ENCODE results near the gene SLC29A1.
A peak's percentile ranks its signal among the peaks of the same experiment; 100 is the strongest.

Gene SLC29A1

DNA sequence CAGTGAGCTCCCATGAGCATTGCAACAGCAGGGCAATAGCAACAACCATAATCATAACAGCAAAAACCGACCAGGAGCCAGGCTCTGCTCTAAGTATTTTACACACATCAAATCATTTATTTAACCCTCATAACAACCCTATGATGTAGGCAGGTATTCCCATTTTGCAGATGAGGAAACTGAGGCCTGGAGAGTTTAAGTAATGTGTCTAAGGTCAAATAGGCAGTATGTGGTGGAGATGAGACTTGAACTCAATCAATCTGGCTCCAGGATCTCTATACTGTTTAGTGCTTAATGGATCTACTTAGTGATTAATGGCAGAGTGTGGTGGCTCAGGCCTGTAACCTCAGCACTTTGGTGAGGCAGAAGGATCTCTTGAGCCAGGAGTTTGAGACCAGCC lies 50.2 kb downstream of the SLC29A1 start:
- no peak for DNase-seq (ENCODE audit: low spot score)
- no peak overlapping the region for H3K18ac ChIP-seq (ENCODE audit: low read length)
- no peak overlapping the region for H3K4ac ChIP-seq (ENCODE audit: low read length)
- H2BK12ac ChIP-seq (ENCODE audit: low read length), result no peak overlapping the region
- H3K79me1 ChIP-seq (ENCODE audit: low read depth, low read length), result peaks cover 2% of the 10 kb centered on the region
- H3K23ac ChIP-seq (ENCODE audit: low read depth, low read length, poor library complexity), result no peak overlapping the region
- no peaks in the 10 kb centered on the region for H3K9me3 ChIP-seq (replicated peaks in 1 of 2; ENCODE audit: control insufficient read depth in 2 of 2, insufficient read depth in 1 of 2, low read depth in 1 of 2, low read length in 2 of 2)
- no peak overlapping the region for H3K14ac ChIP-seq (ENCODE audit: low read length)
- H3K4me2 ChIP-seq (ENCODE audit: insufficient read depth, low read length, poor library complexity, severe bottlenecking), result no peak overlapping the region
- no peak overlapping the region for H4K91ac ChIP-seq (ENCODE audit: low read depth, low read length, poor library complexity)
- H2AFZ ChIP-seq (ENCODE audit: low read length), result no peak overlapping the region
- no peak overlapping the region for H2BK15ac ChIP-seq (ENCODE audit: low read length)
- no peak overlapping the region for H4K8ac ChIP-seq (ENCODE audit: low read depth, low read length)
- no CpG with 5 or more reads among the region's 1 CpG for WGBS, 2 donors (ENCODE audit: extremely low coverage in 2 of 2, insufficient read length in 2 of 2, insufficient replicate concordance in 1 of 2)
- no peak overlapping the region for H3K9ac ChIP-seq (ENCODE audit: low read depth, low read length, poor library complexity)
- H3K27ac ChIP-seq (replicated peaks; ENCODE audit: low read length), result no peak overlapping the region
- H3K36me3 ChIP-seq (replicated peaks in 1 of 2; ENCODE audit: control insufficient read depth in 2 of 2, insufficient read depth in 2 of 2, low read length in 2 of 2), result peaks cover 2 to 20% of the 10 kb centered on the region in 2 donors
- peaks cover 24 to 25% of the 10 kb centered on the region in 2 donors for H3K4me1 ChIP-seq (ENCODE audit: control insufficient read depth in 2 of 2, insufficient read depth in 1 of 2, low read depth in 1 of 2, low read length in 2 of 2)
- no peak overlapping the region for H2BK5ac ChIP-seq (ENCODE audit: low read length)
- no peak overlapping the region for H2AK5ac ChIP-seq (ENCODE audit: low read depth, low read length)
- peaks cover 0 to 3% (median 0%) of the 10 kb centered on the region in 3 experiments for H3K27me3 ChIP-seq (ENCODE audit: control insufficient read depth in 3 of 3, insufficient read depth in 3 of 3, low read depth in 1 of 3, low read length in 3 of 3)
- no peak overlapping the region for H2BK120ac ChIP-seq (ENCODE audit: low read depth, low read length)
- H3K4me3 ChIP-seq (ENCODE audit: low read length in 2 of 2), result no peak overlapping the region

DNA sequence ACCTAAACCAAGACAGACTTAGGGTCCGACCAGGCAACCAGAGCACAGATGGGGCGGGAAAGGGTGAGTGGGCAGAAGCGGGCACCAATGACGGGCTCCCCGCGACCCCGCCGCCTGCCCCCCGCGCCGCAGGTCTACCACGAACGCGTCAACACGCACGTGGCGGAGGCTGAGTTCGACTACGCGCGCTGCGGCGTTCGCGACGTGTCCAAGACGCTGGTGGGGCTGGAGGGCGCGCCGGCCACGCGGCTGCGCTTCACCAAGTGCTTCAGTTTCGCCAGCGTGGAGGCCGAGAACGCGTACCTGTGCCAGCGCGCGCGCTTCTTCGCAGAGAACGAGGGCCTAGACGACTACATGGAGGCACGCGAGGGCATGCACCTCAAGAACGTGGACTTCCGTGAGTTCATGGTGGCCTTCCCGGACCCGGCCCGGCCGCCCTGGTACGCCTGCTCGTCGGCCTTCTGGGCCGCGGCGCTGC lies 51.9 kb downstream of the SLC29A1 start:
- H3K27ac ChIP-seq (replicated peaks; ENCODE audit: low read length), result no peak overlapping the region
- H4K8ac ChIP-seq (ENCODE audit: low read depth, low read length), result no peak overlapping the region
- peaks cover 10 to 11% of the 10 kb centered on the region in 2 donors for H3K4me1 ChIP-seq (ENCODE audit: control insufficient read depth in 2 of 2, insufficient read depth in 1 of 2, low read depth in 1 of 2, low read length in 2 of 2)
- peak overlapping the region; percentile 90 for H3K23ac ChIP-seq (ENCODE audit: low read depth, low read length, poor library complexity)
- H3K27me3 ChIP-seq (ENCODE audit: control insufficient read depth in 3 of 3, insufficient read depth in 3 of 3, low read depth in 1 of 3, low read length in 3 of 3), result peaks cover 0 to 3% (median 0%) of the 10 kb centered on the region in 3 experiments
- no peak for DNase-seq (ENCODE audit: low spot score)
- WGBS, 2 donors (ENCODE audit: extremely low coverage in 2 of 2, insufficient read length in 2 of 2, insufficient replicate concordance in 1 of 2), result no CpG with 5 or more reads among the region's 59 CpGs
- H4K91ac ChIP-seq (ENCODE audit: low read depth, low read length, poor library complexity), result no peak overlapping the region
- no peak overlapping the region for H2BK12ac ChIP-seq (ENCODE audit: low read length)
- no peak overlapping the region for H2BK5ac ChIP-seq (ENCODE audit: low read length)
- peak overlapping the region; percentile 15 for H3K9ac ChIP-seq (ENCODE audit: low read depth, low read length, poor library complexity)
- H3K14ac ChIP-seq (ENCODE audit: low read length), result peak overlapping the region; percentile 43
- H3K18ac ChIP-seq (ENCODE audit: low read length), result peak overlapping the region; percentile 18
- H3K9me3 ChIP-seq (replicated peaks in 1 of 2; ENCODE audit: control insufficient read depth in 2 of 2, insufficient read depth in 1 of 2, low read depth in 1 of 2, low read length in 2 of 2), result no peaks in the 10 kb centered on the region
- H3K4ac ChIP-seq (ENCODE audit: low read length), result no peak overlapping the region
- no peak overlapping the region for H2BK120ac ChIP-seq (ENCODE audit: low read depth, low read length)
- H3K36me3 ChIP-seq (replicated peaks in 1 of 2; ENCODE audit: control insufficient read depth in 2 of 2, insufficient read depth in 2 of 2, low read length in 2 of 2), result peaks cover 2 to 20% of the 10 kb centered on the region in 2 donors
- peak overlapping the region; percentile 3 for H3K4me2 ChIP-seq (ENCODE audit: insufficient read depth, low read length, poor library complexity, severe bottlenecking)
- no peak overlapping the region for H2BK15ac ChIP-seq (ENCODE audit: low read length)
- H2AK5ac ChIP-seq (ENCODE audit: low read depth, low read length), result peak overlapping the region; percentile 42
- H3K4me3 ChIP-seq (ENCODE audit: low read length in 2 of 2), result no peak overlapping the region
- no peak overlapping the region for H2AFZ ChIP-seq (ENCODE audit: low read length)
- peaks cover 2% of the 10 kb centered on the region for H3K79me1 ChIP-seq (ENCODE audit: low read depth, low read length)

- DNase-seq (ENCODE audit: low spot score), result no peak
- H3K27me3 ChIP-seq (ENCODE audit: control insufficient read depth in 3 of 3, insufficient read depth in 3 of 3, low read depth in 1 of 3, low read length in 3 of 3), result peaks cover 0 to 3% (median 0%) of the 10 kb centered on the region in 3 experiments
Observed at GRCh38 chr6:44275749-44276648, 52.6 kb downstream of the SLC29A1 start.

More at GRCh38 chr6:44275749-44276648, 52.6 kb downstream of the SLC29A1 start:
- H3K14ac ChIP-seq (ENCODE audit: low read length), result peak overlapping the region; percentile 43
- no peak overlapping the region for H3K4me2 ChIP-seq (ENCODE audit: insufficient read depth, low read length, poor library complexity, severe bottlenecking)
- no peak overlapping the region for H2AFZ ChIP-seq (ENCODE audit: low read length)
- no peak overlapping the region for H3K4ac ChIP-seq (ENCODE audit: low read length)
- WGBS, 2 donors (ENCODE audit: extremely low coverage in 2 of 2, insufficient read length in 2 of 2, insufficient replicate concordance in 1 of 2), result no CpG with 5 or more reads among the region's 109 CpGs
- no peak overlapping the region for H4K91ac ChIP-seq (ENCODE audit: low read depth, low read length, poor library complexity)
- no peak overlapping the region for H3K4me3 ChIP-seq (ENCODE audit: low read length in 2 of 2)
- H3K23ac ChIP-seq (ENCODE audit: low read depth, low read length, poor library complexity), result peak overlapping the region; percentile 90
- H3K36me3 ChIP-seq (replicated peaks in 1 of 2; ENCODE audit: control insufficient read depth in 2 of 2, insufficient read depth in 2 of 2, low read length in 2 of 2), result peaks cover 2 to 20% of the 10 kb centered on the region in 2 donors
- H2BK120ac ChIP-seq (ENCODE audit: low read depth, low read length), result no peak overlapping the region
- H4K8ac ChIP-seq (ENCODE audit: low read depth, low read length), result no peak overlapping the region
- H3K27ac ChIP-seq (replicated peaks; ENCODE audit: low read length), result no peak overlapping the region
- H3K9me3 ChIP-seq (replicated peaks in 1 of 2; ENCODE audit: control insufficient read depth in 2 of 2, insufficient read depth in 1 of 2, low read depth in 1 of 2, low read length in 2 of 2), result peaks cover 0 to 1% of the 10 kb centered on the region in 2 donors
- H2AK5ac ChIP-seq (ENCODE audit: low read depth, low read length), result peak overlapping the region; percentile 42
- peaks cover 10 to 11% of the 10 kb centered on the region in 2 donors for H3K4me1 ChIP-seq (ENCODE audit: control insufficient read depth in 2 of 2, insufficient read depth in 1 of 2, low read depth in 1 of 2, low read length in 2 of 2)
- no peak overlapping the region for H2BK12ac ChIP-seq (ENCODE audit: low read length)
- peaks cover 2% of the 10 kb centered on the region for H3K79me1 ChIP-seq (ENCODE audit: low read depth, low read length)
- H2BK15ac ChIP-seq (ENCODE audit: low read length), result no peak overlapping the region
- peak overlapping the region; percentile 66 for H3K9ac ChIP-seq (ENCODE audit: low read depth, low read length, poor library complexity)
- H2BK5ac ChIP-seq (ENCODE audit: low read length), result no peak overlapping the region
- H3K18ac ChIP-seq (ENCODE audit: low read length), result peak overlapping the region; percentile 18

Data from neuronal stem cell (in vitro differentiated cells).